ENCODE data around the gene RFX2.

DNA sequence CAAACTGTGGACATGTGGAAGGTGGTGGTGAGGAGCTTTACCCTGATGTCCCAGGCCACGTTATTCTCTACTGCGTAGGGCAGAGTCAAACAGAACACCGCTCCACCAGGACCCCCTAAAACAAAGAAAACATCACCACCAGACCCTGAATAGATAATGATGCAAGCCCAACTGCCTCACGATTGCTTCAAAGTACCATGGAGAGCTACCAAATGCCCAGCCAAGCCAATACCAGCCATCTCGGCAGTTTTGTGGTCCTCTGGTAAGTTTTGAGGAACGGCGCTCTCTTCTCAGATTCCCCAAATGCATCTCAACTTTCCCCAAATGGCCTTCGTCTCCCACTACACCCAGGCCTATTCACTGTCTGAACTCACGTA is 138.0 kb downstream of the RFX2 start:
- TF ChIP-seq YY1 (IDR thresholded peaks at IDR 0.05; ENCODE audit: insufficient read depth, insufficient read length) (no peak), ZNF274 (IDR thresholded peaks at IDR 0.05; ENCODE audit: low read depth, low read length) (no peak)

Measured in NT2/D1 (cell line).